NB4 (cell line): ENCODE measurements around the gene MYL4.

Experiments used
- DNase-seq: peaks from one replicate; pipeline ENCODE4 v3.0.0; 2010; ENCODE audit warnings: low read depth
- H3K4me3 ChIP-seq: one replicate; pipeline ENCODE4 v1.5.1; 2011; ENCODE audit warnings: mild to moderate bottlenecking, low read depth, low read length, moderate library complexity
- CTCF ChIP-seq: IDR thresholded peaks from one replicate; pipeline ENCODE4 v1.5.1; 2012; ENCODE audit warnings: low read depth, low read length
- MAX ChIP-seq: IDR thresholded peaks from 2 replicates; pipeline ENCODE4 v1.6.1; 2011; ENCODE audit warnings: low read depth, low read length
- MYC ChIP-seq: IDR thresholded peaks from 2 replicates; pipeline ENCODE4 v1.6.1; 2011; ENCODE audit warnings: low read depth, low read length
- POLR2A ChIP-seq: IDR thresholded peaks from 2 replicates; pipeline ENCODE4 v1.6.1; 2011; ENCODE audit warnings: mild to moderate bottlenecking; ENCODE audit not compliant: insufficient read length; ENCODE audit errors: extremely low read depth

MYL4 gene

DNA sequence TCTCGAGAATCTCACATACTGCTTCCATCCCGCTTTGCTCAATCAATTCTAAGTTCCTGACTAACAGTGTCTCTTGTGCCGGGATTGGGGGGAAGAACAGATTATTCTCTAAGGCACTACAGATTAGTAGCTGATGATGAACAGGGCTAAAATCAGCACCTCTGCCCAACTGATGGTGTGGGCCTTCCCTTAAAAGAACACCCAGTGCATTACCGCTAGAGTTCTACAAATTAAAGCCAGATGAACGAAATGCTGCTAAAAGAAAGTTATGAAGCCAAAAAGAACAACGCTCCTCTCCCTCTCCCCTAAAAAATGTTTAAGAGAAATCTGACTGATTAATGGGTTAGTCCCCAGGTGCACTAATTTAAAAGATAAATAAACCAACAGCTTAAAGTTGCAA is 24.5 kb upstream of the MYL4 start:
- DNase-seq: no peak
- no peak overlapping the region for H3K4me3 ChIP-seq

DNA sequence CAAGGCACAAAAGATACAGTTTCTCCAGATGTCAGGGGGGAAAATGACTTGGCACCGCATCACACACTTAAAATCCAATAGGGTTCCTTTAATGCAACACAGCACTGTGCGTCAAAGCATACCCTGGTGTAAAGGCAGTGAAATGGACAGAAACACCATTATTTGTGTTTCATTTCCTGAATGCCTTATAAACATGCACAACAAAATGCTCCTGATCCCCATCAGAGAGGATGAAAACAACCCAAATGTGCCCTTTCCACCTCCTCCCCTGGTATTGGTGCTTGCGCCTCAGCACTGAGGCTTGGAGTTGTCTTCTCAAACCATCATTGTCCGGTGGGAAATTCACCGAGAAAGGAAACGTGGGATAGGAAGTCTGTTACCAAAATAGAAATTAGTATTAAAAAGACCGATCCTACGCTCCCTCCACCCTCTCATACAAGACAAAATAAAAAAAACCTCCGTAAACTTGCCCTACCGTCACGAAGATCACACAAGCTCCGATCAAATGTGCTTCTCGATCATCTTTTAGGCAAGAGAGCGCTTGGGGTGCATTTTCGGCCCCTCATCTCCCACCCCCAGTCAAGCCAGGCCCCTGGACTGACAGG is 20.8 kb upstream of the MYL4 start:
- peak; percentile 28 for TF ChIP-seq MYC
- 0 out of 2 replicates have a peak, but pooled peaks have one; percentile 7 for TF ChIP-seq MAX
- TF ChIP-seq POLR2A: no peak
- no peak for TF ChIP-seq CTCF
- H3K4me3 ChIP-seq: peak overlapping the region; percentile 88
- DNase-seq: peak; percentile 46

More for the DNA sequence above, 24.5 kb upstream of the MYL4 start:
- TF ChIP-seq MYC: no peak
- no peak for TF ChIP-seq MAX
- no peak for TF ChIP-seq CTCF
- no peak for TF ChIP-seq POLR2A

GRCh38 chr17:47188876-47189731 is 20.0 kb upstream of the MYL4 start, which contains the start of gene CDC27:
CDC27 (minus strand) TSS chr17:47189295; CDS start chr17:47189172, 123 bp downstream.
- H3K4me3 ChIP-seq: peak within 1 kb of the TSS; percentile 88
- DNase-seq: peak; percentile 96
- TF ChIP-seq CTCF (no peak), MAX (peak; percentile 80; the same call in 1 of the 2 replicates), POLR2A (peak; percentile 62), MYC (0 out of 2 replicates have a peak, but pooled peaks have one; percentile 45)

GRCh38 chr17:47189732-47190237 is 19.4 kb upstream of the MYL4 start:
- DNase-seq: no peak
- H3K4me3 ChIP-seq: peak overlapping the region; percentile 49

More at GRCh38 chr17:47189732-47190237, 19.4 kb upstream of the MYL4 start:
- TF ChIP-seq CTCF (no peak), MYC (no peak), POLR2A (no peak), MAX (no peak)
